GM19099 (cell line): ENCODE data around the gene STXBP5.

Source experiments
- POLR2A ChIP-seq: IDR thresholded peaks from 3 replicates; pipeline ENCODE4 v1.6.1; 2011; ENCODE audit warnings: low read depth; ENCODE audit not compliant: insufficient read length; ENCODE audit errors: extremely low read depth

The STXBP5 gene

GRCh38 chr6:147204060-147204785 is at the start of gene STXBP5:
Gene STXBP5 (plus strand): TSS chr6:147204417. CDS start chr6:147204533, 116 bp downstream.
- no peak for TF ChIP-seq POLR2A

GRCh38 chr6:147154454-147154853 is 49.8 kb upstream of the STXBP5 start:
- no peak for TF ChIP-seq POLR2A

GRCh38 chr6:147156218-147156617 is 48.0 kb upstream of the STXBP5 start:
- TF ChIP-seq POLR2A, result no peak

GRCh38 chr6:147156799-147157382 is 47.3 kb upstream of the STXBP5 start:
- TF ChIP-seq POLR2A, result no peak

- no peak for TF ChIP-seq POLR2A
Measured at GRCh38 chr6:147157930-147158329, 46.3 kb upstream of the STXBP5 start.

- TF ChIP-seq POLR2A, result no peak
Measured at GRCh38 chr6:147158881-147159280, 45.3 kb upstream of the STXBP5 start.

- no peak for TF ChIP-seq POLR2A
Measured at GRCh38 chr6:147159536-147160374, 44.5 kb upstream of the STXBP5 start.

- TF ChIP-seq POLR2A, result no peak
Measured at GRCh38 chr6:147160593-147160992, 43.6 kb upstream of the STXBP5 start.

GRCh38 chr6:147161253-147161973 is 42.8 kb upstream of the STXBP5 start:
- no peak for TF ChIP-seq POLR2A

- TF ChIP-seq POLR2A, result no peak
Measured at GRCh38 chr6:147161974-147162495, 42.2 kb upstream of the STXBP5 start.

GRCh38 chr6:147164761-147165160 is 39.5 kb upstream of the STXBP5 start:
- TF ChIP-seq POLR2A, result no peak

GRCh38 chr6:147166360-147166944 is 37.8 kb upstream of the STXBP5 start:
- no peak for TF ChIP-seq POLR2A

GRCh38 chr6:147166992-147167391 is 37.2 kb upstream of the STXBP5 start:
- no peak for TF ChIP-seq POLR2A

- no peak for TF ChIP-seq POLR2A
Measured at GRCh38 chr6:147167576-147168461, 36.4 kb upstream of the STXBP5 start.

GRCh38 chr6:147169529-147169928 is 34.7 kb upstream of the STXBP5 start:
- no peak for TF ChIP-seq POLR2A
